HG03175 (cell line): ENCODE measurements around the gene ZBTB49.

ENCODE experiments used
- ATAC-seq: cut with Tn5 transposase; IDR thresholded peaks from one replicate; pipeline ENCODE4 v1.9.1; 2021; ENCODE audit warnings: mild to moderate bottlenecking, moderate library complexity; ENCODE audit not compliant: unreplicated experiment

The ZBTB49 gene

DNA sequence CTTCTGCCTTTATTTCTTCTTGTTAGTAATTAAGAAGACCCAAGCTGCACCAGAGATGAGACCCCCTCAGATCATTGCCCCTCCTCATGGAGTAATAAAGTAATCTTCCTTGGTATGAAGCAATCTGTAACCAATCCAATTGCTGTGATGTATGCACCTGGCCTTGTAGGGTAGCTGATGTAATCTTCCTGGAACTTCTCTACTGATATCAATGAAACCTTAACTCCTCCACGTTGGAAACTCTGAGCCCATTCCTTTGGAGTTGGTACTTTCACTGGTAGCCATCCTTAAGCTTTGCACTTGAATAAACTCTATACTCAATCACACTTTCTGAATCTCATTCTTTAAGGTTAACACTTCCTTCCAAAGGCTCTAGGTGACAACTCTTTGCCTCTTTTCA lies 65.3 kb downstream of the ZBTB49 start:
- ATAC-seq = no peak

DNA sequence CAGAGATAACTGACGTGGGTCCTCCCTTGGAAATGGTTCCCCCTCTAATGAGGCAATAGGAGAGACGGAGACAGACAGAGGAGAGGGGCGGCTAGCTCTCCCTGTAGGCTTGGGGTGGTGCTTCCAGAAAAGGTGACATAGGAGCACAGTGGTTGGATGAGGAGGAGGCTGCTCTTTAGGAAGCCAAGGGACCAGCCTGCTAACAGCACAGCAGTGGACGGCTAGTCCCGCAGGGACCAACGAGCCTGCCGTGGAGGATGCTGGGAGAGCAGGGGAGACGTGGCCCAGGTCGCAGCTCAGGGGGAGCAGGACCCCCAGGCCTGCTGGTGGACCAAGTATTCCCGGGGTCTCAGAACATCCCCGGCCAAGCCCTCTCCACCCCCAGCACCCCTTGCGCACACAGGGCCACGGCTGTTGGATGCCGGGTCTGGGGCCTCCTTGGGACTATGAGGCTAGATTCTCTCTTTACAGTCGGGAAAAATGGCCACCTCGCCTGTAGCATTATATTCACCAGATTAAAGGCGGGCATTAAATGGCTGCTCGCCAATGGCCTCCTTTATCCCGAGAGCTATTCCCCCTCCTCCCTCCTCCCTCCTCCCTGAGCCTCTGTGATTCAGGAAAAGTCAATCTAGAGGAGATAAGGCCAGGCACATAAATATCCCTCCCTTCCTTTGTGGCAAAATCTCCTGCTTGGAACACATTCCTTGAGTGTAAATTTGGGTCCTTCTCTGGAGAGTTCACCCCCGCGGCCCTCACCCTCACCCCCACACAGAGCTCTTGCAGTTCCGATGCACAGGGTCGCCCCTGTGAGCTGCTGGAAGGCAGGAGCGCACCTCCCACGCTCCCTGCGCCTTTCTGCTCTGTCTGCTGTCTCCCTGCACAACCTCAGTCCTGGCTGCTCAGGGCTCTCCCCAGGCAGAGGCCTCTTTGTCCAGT lies 66.3 kb downstream of the ZBTB49 start:
- ATAC-seq = no peak

DNA sequence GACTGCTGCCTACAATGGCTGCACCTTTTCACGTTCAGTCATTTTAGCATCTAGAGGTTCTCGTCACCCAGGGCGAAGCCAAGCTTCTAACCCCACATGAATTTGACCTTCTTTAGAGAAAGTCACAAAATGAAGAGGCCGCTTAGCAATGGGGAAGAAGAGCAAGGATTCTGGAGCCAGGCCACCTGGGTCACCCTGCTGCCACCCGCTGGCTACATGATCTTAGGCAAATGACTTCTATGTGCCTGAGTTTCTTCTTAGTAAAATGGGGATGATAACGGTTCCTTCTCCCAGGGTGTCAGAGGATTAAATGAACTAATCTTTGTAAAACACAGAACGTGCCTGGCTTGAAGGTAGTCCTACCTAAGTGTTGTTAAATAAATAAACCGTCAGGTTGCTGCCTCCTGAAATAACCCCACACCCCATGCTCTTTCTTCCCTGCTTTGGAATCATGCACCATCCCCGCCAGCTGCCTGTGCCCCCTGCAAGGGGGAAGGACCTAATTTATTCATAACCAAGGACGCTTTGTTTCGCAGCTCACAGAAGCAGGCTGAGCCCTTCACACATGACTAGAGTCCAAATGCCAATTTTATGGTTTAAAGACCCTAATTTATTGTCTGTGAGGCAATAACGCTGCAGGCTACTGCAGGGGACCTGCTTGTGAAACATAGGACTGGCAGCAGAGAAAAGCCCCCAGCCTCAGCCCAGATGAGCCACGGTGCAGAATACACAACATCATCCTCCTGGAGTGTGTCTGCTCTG lies 68.2 kb downstream of the ZBTB49 start:
- no peak for ATAC-seq

DNA sequence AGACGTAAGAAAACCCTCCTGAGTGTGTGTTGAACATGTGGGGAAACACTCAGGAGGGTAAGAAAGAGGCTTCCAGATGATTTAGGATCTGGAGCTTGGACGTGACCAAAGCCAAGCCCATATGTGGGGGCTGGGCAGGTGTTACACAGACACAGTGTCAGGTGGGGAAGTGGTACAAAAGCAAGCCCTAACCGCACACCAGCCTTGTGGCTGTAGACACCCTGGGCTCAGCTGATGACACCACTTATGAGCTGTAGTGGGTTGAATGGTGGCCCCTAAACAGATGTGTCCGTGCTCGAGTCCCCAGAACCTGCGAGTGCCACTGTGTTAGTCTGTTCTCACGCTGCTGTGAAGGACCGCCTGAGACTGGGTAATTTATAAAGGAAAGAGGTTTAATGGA lies 71.8 kb downstream of the ZBTB49 start:
- no peak for ATAC-seq

DNA sequence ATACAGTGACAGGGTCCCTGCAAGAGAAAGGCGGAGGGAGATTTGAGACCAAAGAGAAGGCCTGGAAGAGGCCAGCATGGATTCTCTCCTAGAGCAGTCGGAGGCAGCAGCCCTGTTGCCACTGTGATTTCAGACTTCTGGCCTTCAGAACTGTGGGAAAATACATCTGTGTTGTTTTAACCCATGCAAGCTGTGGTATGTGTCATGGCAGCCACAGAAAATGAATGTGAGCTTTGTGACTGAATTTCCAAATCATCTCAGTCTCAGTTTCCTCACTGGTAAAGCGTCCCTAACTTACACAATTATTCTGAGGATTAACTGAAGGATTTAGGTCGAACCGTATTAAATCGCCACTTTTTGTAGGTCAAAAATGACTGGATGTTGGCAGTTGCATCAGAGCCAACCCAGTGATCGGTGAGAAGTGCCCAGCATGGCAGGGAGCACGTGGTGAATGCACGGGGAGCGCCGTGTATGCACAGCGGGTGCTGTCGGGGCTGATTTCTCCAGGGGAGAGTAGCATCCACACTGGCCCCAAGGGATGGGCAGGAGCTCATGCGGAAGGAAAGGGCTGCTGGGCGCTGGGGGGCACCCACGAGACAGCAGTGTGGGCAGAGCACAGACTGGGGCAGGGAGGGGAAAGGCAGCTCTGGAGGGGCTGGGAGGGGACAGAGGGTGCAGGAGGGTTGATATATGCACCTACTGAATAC lies 73.1 kb downstream of the ZBTB49 start:
- ATAC-seq = no peak

DNA sequence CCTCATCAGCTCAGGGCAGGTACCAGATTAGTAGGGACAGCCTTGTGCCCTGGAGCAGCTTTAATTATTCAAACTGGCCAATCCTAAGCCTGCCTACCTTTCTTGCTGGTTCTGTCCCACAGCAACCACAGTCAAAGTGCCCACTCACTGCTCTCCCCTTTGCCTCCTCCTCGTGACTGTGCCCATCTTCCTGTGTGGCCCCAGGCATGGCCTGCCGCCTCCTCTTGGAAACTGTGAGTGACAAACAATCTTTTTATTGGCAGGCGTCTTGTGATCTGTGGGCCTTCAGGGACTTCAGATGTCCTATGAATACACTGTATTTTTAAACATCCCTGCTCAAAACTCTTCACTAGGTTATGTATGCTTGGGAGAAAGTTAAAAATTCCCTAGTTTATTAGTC lies 74.0 kb downstream of the ZBTB49 start:
- no peak for ATAC-seq

DNA sequence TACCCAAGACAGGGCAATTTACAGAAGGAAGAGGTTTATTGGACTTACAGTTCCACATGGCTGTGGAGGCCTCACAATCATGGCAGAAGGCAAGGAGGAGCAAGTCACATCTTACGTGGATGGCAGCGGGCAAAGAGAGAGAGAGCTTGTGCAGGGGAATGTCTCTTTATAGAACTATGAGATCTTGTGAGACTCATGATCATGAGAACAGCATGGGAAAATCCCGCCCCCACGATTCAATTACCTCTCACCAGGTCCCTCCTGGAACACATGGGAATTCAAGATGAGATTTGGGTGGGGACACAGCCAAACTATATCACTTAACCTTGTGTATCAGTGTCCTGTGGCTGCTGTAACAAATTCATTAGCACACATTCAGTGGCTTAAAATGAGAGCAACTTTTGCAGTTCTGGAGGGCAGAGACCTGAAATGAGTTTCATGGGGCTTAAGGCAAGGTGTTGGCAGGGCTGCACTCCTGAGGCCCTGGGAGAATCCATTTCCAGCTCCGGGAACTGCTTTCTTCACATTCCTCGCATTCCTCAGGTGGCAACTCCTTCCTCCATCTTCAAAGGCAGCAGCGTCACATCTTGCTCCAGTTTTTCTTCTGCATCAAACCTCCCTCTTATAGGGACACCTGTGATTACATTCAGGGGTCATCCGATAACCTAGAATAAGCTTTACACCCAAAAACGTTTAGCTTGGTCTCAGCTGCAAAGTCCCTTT lies 74.6 kb downstream of the ZBTB49 start:
- no peak for ATAC-seq

DNA sequence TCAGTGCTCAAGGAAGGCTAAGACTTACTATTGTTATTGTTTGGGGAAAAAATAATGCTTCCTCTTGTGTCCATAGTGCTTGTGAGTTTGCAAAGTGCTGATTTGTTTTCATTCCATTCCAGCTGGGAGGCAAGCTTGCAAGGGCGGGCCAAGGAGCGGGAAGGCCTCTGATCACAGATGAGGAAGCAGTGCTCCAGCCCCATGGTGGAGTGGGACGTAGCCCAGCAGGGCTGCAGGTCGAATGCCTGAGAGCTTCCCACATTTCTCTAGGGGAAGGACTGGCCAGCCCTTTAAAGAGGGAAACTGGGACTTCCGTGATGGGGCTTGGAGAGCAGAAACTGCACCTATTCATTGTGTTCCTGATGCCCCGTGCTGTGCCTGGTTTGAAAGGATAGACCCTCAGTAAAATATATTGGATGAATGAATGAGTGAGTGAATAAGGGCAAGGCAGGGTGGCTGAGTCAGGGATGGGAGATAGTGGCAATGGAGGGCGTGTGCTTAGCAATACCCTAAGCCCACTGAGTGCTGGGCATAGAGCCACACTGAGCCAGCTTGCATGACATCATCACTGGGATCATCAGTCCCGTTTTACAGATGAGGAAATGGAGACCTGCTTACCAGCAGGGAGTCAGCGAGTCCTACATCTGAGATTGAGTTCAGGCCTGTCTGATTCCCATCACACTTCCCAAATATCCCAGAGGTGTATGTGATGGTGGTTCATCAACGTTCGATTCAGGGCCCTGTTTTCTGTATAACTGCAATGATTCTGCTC lies 78.9 kb downstream of the ZBTB49 start:
- ATAC-seq = no peak
